Hepatocyte (in vitro differentiated cells): ENCODE results near the gene SDK1. TPM values are rescaled to one million over a fixed set of nuclear protein-coding genes. Genes with fewer than 3 reads are reported as not detected.

Experiments
- DNase-seq: peaks from one replicate; pipeline ENCODE4 v3.0.0-alpha.2; 2016; ENCODE audit warnings: low spot score
- H2AFZ ChIP-seq: fragments of 200-600 bp; sonication (generic); 2 replicates; pipeline ENCODE4 v1.6.0; 2016; ENCODE audit warnings: antibody characterized with exemption, mild to moderate bottlenecking
- H3K27ac ChIP-seq: fragments of 200-600 bp; sonication (generic); 2 replicates; pipeline ENCODE4 v1.5.1; 2016; ENCODE audit warnings: mild to moderate bottlenecking
- H3K27me3 ChIP-seq: fragments of 200-600 bp; sonication (generic); 2 replicates; pipeline ENCODE4 v1.6.1; 2016
- H3K36me3 ChIP-seq: fragments of 200-600 bp; sonication (generic); replicated peaks from 2 replicates; pipeline ENCODE4 v1.5.1; 2016; ENCODE audit warnings: low read depth; ENCODE audit not compliant: insufficient read depth
- H3K4me1 ChIP-seq: fragments of 200-600 bp; sonication (generic); 2 replicates; pipeline ENCODE4 v1.5.1; 2016; ENCODE audit warnings: mild to moderate bottlenecking, moderate library complexity; ENCODE audit not compliant: insufficient read depth
- H3K4me2 ChIP-seq: fragments of 200-600 bp; sonication (generic); 2 replicates; pipeline ENCODE4 v1.6.0; 2016
- H3K4me3 ChIP-seq: fragments of 200-600 bp; sonication (generic); 2 replicates; pipeline ENCODE4 v1.5.1; 2016; ENCODE audit warnings: mild to moderate bottlenecking
- H3K79me2 ChIP-seq: fragments of 200-600 bp; sonication (generic); 2 replicates; pipeline ENCODE4 v1.6.0; 2017; ENCODE audit warnings: mild to moderate bottlenecking
- H3K9me2 ChIP-seq: fragments of 200-600 bp; sonication (generic); replicated peaks from 2 replicates; pipeline ENCODE4 v1.6.0; 2017; ENCODE audit warnings: mild to moderate bottlenecking; ENCODE audit not compliant: insufficient read depth
- H3K9me3 ChIP-seq: fragments of 200-600 bp; sonication (generic); 2 replicates; pipeline ENCODE4 v1.5.1; 2016; ENCODE audit warnings: low read depth, mild to moderate bottlenecking
- H4K20me1 ChIP-seq: fragments of 200-600 bp; sonication (generic); 2 replicates; pipeline ENCODE4 v1.6.0; 2016; ENCODE audit warnings: mild to moderate bottlenecking; ENCODE audit not compliant: insufficient read depth, poor library complexity, severe bottlenecking
- CTCF ChIP-seq: fragments of 200-600 bp; sonication (generic); IDR thresholded peaks from 2 replicates; pipeline ENCODE4 v1.5.1; 2016; ENCODE audit warnings: antibody characterized with exemption, mild to moderate bottlenecking; ENCODE audit not compliant: poor library complexity
- EZH2 ChIP-seq: fragments of 200-600 bp; sonication (generic); IDR thresholded peaks from 2 replicates; pipeline ENCODE4 v1.6.1; 2016; ENCODE audit warnings: antibody characterized with exemption, mild to moderate bottlenecking, borderline replicate concordance
- EZH2phosphoT487 ChIP-seq: fragments of 200-600 bp; sonication (generic); IDR thresholded peaks from one replicate; pipeline ENCODE4 v1.6.1; 2018; ENCODE audit warnings: antibody characterized with exemption, mild to moderate bottlenecking, low read depth, moderate library complexity; ENCODE audit not compliant: unreplicated experiment, severe bottlenecking
- WGBS: methylation state at CpG from one replicate; pipeline ENCODE4 v1.1.6; 2016; ENCODE audit warnings: low lambda C conversion rate; ENCODE audit errors: missing lambda C conversion rate; 5-methylcytosine and 5-hydroxymethylcytosine counted together
- polyA plus RNA-seq: library from polyadenylated mRNA; unstranded; fragments of >200 nt; fragmentation: Nextera tagmentation; extraction: Ambion mirVana; gene quantifications from 2 replicates; pipeline ENCODE4 v1.2.1, GENCODE V29; 2016
- total RNA-seq: library from RNA; depleted of rRNA; stranded (reverse); fragments of >200 nt; gene quantifications from 2 replicates; pipeline ENCODE4 v1.2.3, GENCODE V29; 2014

SDK1 gene
- total and polyA plus RNA-seq, 2 experiments from 2014 or later, result 4.3 to 10.0 TPM

GRCh38 chr7:4071370-4072058 lies 770.5 kb downstream of the SDK1 start:
- Histone ChIP-seq H3K4me1 (peaks cover 6% of the 10 kb centered on the region), H3K9me2 (no peaks in the 10 kb centered on the region), H3K27me3 (no peaks in the 10 kb centered on the region), H3K79me2 (no peaks in the 10 kb centered on the region), H3K4me3 (no peak overlapping the region), H2AFZ (no peak overlapping the region), H3K27ac (peak overlapping the region; percentile 34), H3K4me2 (no peak overlapping the region), H3K36me3 (no peaks in the 10 kb centered on the region), H3K9me3 (no peaks in the 10 kb centered on the region), H4K20me1 (no peaks in the 10 kb centered on the region)
- no peak for TF ChIP-seq EZH2phosphoT487
- no peak for TF ChIP-seq EZH2
- TF ChIP-seq CTCF, result peak; percentile 8
- 61% methylated on average over 11 of the region's 11 CpGs for WGBS
- DNase-seq, result no peak

- Histone ChIP-seq H3K27ac (peak overlapping the region; percentile 34), H3K4me3 (no peak overlapping the region), H2AFZ (no peak overlapping the region), H4K20me1 (no peaks in the 10 kb centered on the region), H3K36me3 (no peaks in the 10 kb centered on the region), H3K79me2 (no peaks in the 10 kb centered on the region), H3K27me3 (no peaks in the 10 kb centered on the region), H3K4me2 (no peak overlapping the region), H3K4me1 (peaks cover 6% of the 10 kb centered on the region), H3K9me3 (no peaks in the 10 kb centered on the region), H3K9me2 (no peaks in the 10 kb centered on the region)
- WGBS, result 77% methylated on average over 20 of the region's 20 CpGs
- no peak for TF ChIP-seq CTCF
- TF ChIP-seq EZH2phosphoT487, result no peak
- TF ChIP-seq EZH2, result no peak
- DNase-seq, result no peak
Observed at GRCh38 chr7:4072161-4072925, 771.3 kb downstream of the SDK1 start.

GRCh38 chr7:4073052-4073451 lies 772.0 kb downstream of the SDK1 start:
- Histone ChIP-seq H3K4me3 (no peak overlapping the region), H3K27ac (no peak overlapping the region), H4K20me1 (no peaks in the 10 kb centered on the region), H3K9me2 (no peaks in the 10 kb centered on the region), H3K79me2 (no peaks in the 10 kb centered on the region), H3K27me3 (no peaks in the 10 kb centered on the region), H2AFZ (no peak overlapping the region), H3K4me2 (no peak overlapping the region), H3K36me3 (no peaks in the 10 kb centered on the region), H3K4me1 (peaks cover 6% of the 10 kb centered on the region), H3K9me3 (no peaks in the 10 kb centered on the region)
- TF ChIP-seq EZH2phosphoT487 (no peak), EZH2 (no peak), CTCF (no peak)
- 79% methylated on average over 10 of the region's 10 CpGs for WGBS
- no peak for DNase-seq
